Hindlimb muscle (tissue), 1 donor: Measurements from ENCODE around the gene CTNNAL1. TPM values are rescaled to one million over a fixed set of nuclear protein-coding genes. Genes with fewer than 3 reads are reported as not detected.

Experiments
- DNase-seq: peaks from one replicate; pipeline ENCODE4 v3.0.0-alpha.2; 2013
- polyA plus RNA-seq: library from polyadenylated mRNA; unstranded; fragments of 120-200 nt; gene quantifications from one replicate; pipeline ENCODE4 v1.2.1, GENCODE V29; 2013; ENCODE audit not compliant: insufficient read length

The CTNNAL1 gene
- polyA plus RNA-seq, 1 donor = 20.7 TPM

- DNase-seq = no peak
Observed at GRCh38 chr9:109027176-109027575, 13.9 kb upstream of the CTNNAL1 start.

- no peak for DNase-seq
Observed at GRCh38 chr9:109026306-109026705, 13.0 kb upstream of the CTNNAL1 start.

GRCh38 chr9:109022873-109023272 is 9.6 kb upstream of the CTNNAL1 start:
- DNase-seq = no peak

GRCh38 chr9:109020581-109021511 is 7.5 kb upstream of the CTNNAL1 start:
- no peak for DNase-seq

- no peak for DNase-seq
Observed at GRCh38 chr9:109020113-109020512, 6.8 kb upstream of the CTNNAL1 start.

- DNase-seq = no peak
Observed at GRCh38 chr9:109019420-109019819, 6.1 kb upstream of the CTNNAL1 start.

GRCh38 chr9:109017493-109017892 is 4.2 kb upstream of the CTNNAL1 start:
- no peak for DNase-seq

GRCh38 chr9:109017061-109017460 is 3.8 kb upstream of the CTNNAL1 start:
- DNase-seq = no peak

GRCh38 chr9:109016132-109016531 is 2.8 kb upstream of the CTNNAL1 start:
- DNase-seq = no peak

- DNase-seq = no peak
Observed at GRCh38 chr9:109014608-109015280, 1.4 kb upstream of the CTNNAL1 start.

- DNase-seq = peak; percentile 46
Observed at GRCh38 chr9:109013679-109014607, 644 bp upstream of the CTNNAL1 start.

- DNase-seq = peak; percentile 68
Observed at GRCh38 chr9:109012009-109012875, 1.1 kb downstream of the CTNNAL1 start.

- DNase-seq = no peak
Observed at GRCh38 chr9:109011231-109011671, 2.0 kb downstream of the CTNNAL1 start.

- DNase-seq = no peak
Observed at GRCh38 chr9:109010746-109011145, 2.6 kb downstream of the CTNNAL1 start.

GRCh38 chr9:109005678-109006077 is 7.6 kb downstream of the CTNNAL1 start:
- no peak for DNase-seq

- DNase-seq = no peak
Observed at GRCh38 chr9:109003116-109003515, 10.2 kb downstream of the CTNNAL1 start.

- no peak for DNase-seq
Observed at GRCh38 chr9:109002141-109002540, 11.2 kb downstream of the CTNNAL1 start.

- no peak for DNase-seq
Observed at GRCh38 chr9:109001275-109001676, 12.0 kb downstream of the CTNNAL1 start.

- DNase-seq = no peak
Observed at GRCh38 chr9:108997112-108997511, 16.2 kb downstream of the CTNNAL1 start.

GRCh38 chr9:108996643-108997042 is 16.7 kb downstream of the CTNNAL1 start:
- no peak for DNase-seq

GRCh38 chr9:108994695-108995094 is 18.6 kb downstream of the CTNNAL1 start:
- no peak for DNase-seq

- DNase-seq = no peak
Observed at GRCh38 chr9:108991479-108991878, 21.8 kb downstream of the CTNNAL1 start.
